GM06990 (cell line): Measurements from ENCODE around the gene CCR7.

Experiments
- DNase-seq: peaks from one replicate; pipeline ENCODE4 v3.0.0-alpha.2; 2011; ENCODE audit not compliant: insufficient read length; ENCODE audit errors: extremely low read depth
- H3K27me3 ChIP-seq: replicated peaks from 2 replicates; pipeline ENCODE4 v1.6.0; 2011; ENCODE audit warnings: low read length; ENCODE audit not compliant: control insufficient read depth, insufficient read depth
- H3K36me3 ChIP-seq: 2 replicates; pipeline ENCODE4 v1.5.1; 2011; ENCODE audit warnings: low read length; ENCODE audit not compliant: control insufficient read depth, insufficient read depth
- H3K4me3 ChIP-seq: replicated peaks from 2 replicates; pipeline ENCODE4 v1.5.1; 2011; ENCODE audit warnings: low read depth, mild to moderate bottlenecking, control low read depth, low read length
- TF ChIP-seq, protein P1 (sequence below): IDR thresholded peaks from 2 replicates; pipeline ENCODE4 v1.5.1; 2011; ENCODE audit warnings: low read length, control low read depth, mild to moderate bottlenecking, inconsistent platforms; ENCODE audit not compliant: insufficient read depth, poor library complexity, severe bottlenecking

The CCR7 gene

DNA sequence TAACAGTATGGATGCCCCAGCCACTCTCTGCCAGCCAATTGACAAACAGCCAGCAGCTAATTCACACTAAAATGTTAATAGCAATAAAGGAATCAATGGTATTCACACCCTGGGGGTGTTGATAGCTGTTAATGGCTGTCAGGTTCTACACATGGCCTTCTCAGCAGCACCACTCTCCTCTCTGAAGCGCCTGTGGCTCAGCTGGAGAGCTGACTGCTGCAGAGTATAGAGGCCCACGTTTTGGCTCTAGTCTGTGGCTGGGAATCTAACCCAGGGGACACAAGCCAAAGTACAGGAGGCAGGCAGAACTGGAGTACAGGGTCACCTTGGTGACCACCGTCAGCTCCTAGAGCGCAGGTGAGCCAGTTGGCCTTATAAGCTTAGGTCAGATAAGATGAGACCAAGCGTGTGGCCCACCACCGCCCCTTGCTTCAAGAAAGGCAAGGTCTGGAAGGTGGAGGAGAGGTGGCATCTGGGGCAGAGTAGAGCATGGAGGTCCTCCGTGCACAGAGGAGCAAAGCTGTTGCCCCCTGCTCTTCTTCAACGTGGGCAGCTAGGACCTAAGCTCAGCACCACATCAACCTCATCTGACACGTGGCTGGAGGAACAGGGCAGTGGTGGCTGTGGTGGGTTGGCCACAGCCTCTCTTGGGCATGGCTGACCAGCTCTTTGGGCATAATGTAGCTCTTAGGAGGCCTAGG lies 25.4 kb downstream of the CCR7 start:
- Histone ChIP-seq H3K36me3 (no peaks in the 10 kb centered on the region), H3K27me3 (no peaks in the 10 kb centered on the region), H3K4me3 (no peak overlapping the region)
- TF ChIP-seq, protein P1, sequence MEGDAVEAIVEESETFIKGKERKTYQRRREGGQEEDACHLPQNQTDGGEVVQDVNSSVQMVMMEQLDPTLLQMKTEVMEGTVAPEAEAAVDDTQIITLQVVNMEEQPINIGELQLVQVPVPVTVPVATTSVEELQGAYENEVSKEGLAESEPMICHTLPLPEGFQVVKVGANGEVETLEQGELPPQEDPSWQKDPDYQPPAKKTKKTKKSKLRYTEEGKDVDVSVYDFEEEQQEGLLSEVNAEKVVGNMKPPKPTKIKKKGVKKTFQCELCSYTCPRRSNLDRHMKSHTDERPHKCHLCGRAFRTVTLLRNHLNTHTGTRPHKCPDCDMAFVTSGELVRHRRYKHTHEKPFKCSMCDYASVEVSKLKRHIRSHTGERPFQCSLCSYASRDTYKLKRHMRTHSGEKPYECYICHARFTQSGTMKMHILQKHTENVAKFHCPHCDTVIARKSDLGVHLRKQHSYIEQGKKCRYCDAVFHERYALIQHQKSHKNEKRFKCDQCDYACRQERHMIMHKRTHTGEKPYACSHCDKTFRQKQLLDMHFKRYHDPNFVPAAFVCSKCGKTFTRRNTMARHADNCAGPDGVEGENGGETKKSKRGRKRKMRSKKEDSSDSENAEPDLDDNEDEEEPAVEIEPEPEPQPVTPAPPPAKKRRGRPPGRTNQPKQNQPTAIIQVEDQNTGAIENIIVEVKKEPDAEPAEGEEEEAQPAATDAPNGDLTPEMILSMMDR: no peak
- no peak for DNase-seq

DNA sequence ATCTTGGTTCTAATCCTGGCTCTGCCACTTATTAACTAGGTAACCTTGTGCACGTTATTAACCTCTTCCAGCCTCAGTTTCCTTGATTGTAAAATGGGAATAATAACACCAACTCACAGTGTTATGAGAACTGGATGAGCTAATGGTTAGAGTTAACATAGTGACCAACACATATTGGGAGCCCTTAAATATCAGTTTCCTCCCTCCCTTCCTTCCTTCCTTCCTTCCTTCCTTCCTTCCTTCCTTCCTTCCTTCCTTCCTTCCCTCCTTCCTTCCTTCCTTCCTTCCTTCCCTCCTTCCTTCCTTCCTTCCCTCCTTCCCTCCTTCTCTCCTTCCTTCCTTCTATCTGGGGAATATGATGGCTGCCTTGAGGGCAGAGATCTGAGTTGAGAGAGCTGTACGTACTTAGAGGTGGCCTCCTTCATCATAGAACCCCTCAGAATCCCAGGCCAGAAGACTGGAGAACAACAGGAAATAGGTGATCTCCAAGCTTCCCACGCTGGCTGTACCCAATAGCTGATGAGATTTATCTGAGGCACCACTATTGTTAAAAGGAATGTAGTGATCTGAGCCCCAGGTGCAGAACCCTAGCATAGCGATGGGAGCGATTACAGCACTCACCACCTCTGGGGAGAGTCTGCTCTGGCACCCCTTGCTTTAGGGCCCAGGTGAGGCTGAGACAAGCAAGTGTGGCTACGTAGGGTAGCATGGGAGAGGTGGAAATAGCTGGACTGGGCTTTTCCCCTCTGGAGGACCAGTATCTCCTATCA lies 26.2 kb downstream of the CCR7 start:
- Histone ChIP-seq H3K4me3 (no peak overlapping the region), H3K27me3 (no peaks in the 10 kb centered on the region), H3K36me3 (no peaks in the 10 kb centered on the region)
- TF ChIP-seq, protein P1: no peak
- DNase-seq: no peak

DNA sequence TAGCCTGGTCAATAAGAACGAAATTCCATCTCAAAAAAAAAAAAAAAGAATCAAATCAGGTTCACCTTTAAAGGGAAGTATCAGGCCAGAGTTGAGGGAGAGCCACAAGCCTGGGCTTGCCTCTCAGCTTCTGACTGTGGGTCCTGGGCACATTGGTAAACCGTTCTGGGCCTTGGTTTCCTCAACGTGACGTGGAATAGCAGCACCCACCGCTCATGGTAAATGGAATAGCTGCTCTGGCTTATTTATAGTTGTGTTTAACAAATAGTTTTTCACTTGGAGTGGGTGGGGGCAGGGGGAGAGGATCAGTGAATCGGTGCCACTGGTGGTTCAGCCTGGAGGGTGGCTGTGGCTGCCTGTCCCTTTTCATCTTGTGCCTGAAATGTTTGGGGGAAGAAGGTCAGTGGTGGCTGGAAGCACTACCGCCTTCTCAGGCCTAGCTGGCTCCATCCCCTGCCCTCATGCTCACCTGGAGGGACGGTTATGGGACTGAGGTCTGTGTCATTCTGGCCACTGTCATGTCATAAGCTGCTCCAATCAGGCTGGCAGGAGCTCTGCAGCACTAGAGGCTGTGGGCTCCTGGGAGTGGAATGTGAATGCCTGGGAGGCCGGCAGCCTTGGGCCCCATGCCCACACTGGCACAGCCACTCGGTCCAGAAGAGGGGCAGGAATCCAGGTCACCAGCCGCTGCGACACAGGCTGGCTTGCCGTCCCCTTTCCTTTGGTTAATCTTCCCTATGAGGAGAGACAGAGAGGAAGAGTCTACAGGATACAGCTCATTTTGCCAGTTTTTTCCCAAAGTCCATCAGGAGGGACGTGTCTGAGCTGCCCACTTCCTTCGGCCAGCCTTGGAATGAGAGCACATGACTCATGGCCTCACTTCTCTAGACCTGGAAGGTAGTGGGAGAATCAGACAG lies 27.0 kb downstream of the CCR7 start:
- Histone ChIP-seq H3K36me3 (no peaks in the 10 kb centered on the region), H3K27me3 (no peaks in the 10 kb centered on the region), H3K4me3 (no peak overlapping the region)
- TF ChIP-seq, protein P1: no peak
- DNase-seq: no peak

DNA sequence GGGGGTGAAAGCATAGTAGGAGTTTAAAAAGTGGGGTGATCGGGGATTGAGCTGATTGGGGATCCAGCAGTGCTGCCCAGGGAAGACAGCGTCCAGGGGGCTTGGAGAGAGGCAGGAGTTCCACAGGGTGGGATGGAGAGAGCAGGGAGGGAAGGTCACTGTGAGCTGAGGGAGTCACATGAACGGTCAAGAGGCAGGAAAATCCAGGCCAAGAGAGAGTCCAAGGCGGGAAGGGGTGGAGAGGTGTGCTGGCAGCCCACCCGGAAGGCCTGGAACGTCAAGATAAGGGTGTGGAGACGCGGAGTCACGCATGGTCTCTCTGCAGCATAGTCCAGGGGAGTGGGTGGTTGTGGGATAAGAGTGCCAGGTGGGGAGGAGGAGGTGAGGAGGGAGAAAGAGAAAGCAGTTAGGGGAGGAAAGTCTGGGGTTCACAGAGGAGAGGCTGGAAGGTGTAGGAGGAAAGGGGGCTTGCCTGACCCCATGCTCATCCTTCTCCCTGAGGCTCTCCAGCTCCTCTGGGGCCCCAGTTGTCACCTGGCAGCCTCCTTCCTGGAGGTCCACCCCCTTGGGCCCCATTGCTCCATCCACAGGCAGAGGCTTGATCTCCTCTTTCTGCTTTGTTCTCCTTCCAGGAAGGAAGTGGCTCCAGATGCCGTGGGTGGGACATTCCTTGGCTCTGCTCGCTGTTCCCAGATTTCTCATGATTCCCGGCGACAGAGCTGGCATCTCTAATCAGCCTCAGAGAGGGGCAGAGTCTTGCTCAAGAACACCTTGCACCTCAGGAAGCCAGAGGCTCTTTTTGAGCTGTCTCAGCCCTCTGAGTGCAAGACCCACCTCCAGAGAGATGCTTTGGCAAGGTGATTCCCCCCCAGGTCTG lies 28.7 kb downstream of the CCR7 start:
- TF ChIP-seq, protein P1: no peak
- H3K36me3 ChIP-seq: no peaks in the 10 kb centered on the region

DNA sequence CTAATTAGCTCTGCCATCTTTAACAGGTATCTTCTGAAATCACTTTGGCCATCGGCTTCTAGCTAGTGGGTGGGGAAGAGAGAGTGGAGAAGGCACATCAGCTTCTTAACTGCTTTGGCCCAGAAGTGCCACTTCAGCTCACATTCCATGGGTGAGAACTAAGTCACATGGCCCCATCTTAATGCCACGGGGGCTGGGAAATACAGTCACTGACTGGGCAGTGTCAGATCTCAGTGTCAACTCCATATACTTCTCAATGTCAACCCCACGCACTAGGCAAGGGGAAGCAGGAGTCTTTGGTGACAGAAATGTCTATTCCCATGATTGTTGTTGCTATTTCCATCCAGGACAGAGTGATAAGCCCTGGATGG lies 29.4 kb downstream of the CCR7 start:
- Histone ChIP-seq H3K4me3 (no peak overlapping the region), H3K27me3 (no peaks in the 10 kb centered on the region), H3K36me3 (no peaks in the 10 kb centered on the region)
- no peak for DNase-seq
- TF ChIP-seq, protein P1: no peak

More for the DNA sequence above, 28.7 kb downstream of the CCR7 start:
- no peak overlapping the region for H3K4me3 ChIP-seq
- DNase-seq: no peak
- H3K27me3 ChIP-seq: no peaks in the 10 kb centered on the region
